HepG2 (cell line): ENCODE data around the gene GFAP. TPM values are rescaled to one million over a fixed set of nuclear protein-coding genes. Genes with fewer than 3 reads are reported as not detected.

Experiments used
- DNMT1 ChIP-seq: sonication (generic); formaldehyde crosslinking; IDR thresholded peaks from 2 replicates; pipeline ENCODE4 v1.5.1; 2020; ENCODE audit warnings: mild to moderate bottlenecking, missing genetic modification reagents
- FLYWCH1 ChIP-seq: sonication (generic); formaldehyde crosslinking; IDR thresholded peaks from 2 replicates; pipeline ENCODE4 v1.8.1; 2023; ENCODE audit warnings: mild to moderate bottlenecking, missing genetic modification reagents
- HDAC6 ChIP-seq: fragments of 200-600 bp; sonication (generic); IDR thresholded peaks from 2 replicates; pipeline ENCODE4 v1.7.0; 2017; ENCODE audit warnings: mild to moderate bottlenecking, antibody characterized with exemption, low read length, low read depth
- HOXA3 ChIP-seq: sonication (generic); formaldehyde crosslinking; IDR thresholded peaks from 2 replicates; pipeline ENCODE4 v1.5.0; 2020; ENCODE audit warnings: missing genetic modification reagents
- IKZF5 ChIP-seq: IDR thresholded peaks from 2 replicates; pipeline ENCODE4 v1.6.1; 2018; ENCODE audit warnings: missing genetic modification reagents, mild to moderate bottlenecking, missing compliant biosample characterization
- KLF13 ChIP-seq: sonication (generic); formaldehyde crosslinking; IDR thresholded peaks from 2 replicates; pipeline ENCODE4 v1.4.0; 2020; ENCODE audit warnings: mild to moderate bottlenecking, missing genetic modification reagents
- MED8 ChIP-seq: sonication (generic); formaldehyde crosslinking; IDR thresholded peaks from 2 replicates; pipeline ENCODE4 v1.8.1; 2023; ENCODE audit warnings: mild to moderate bottlenecking, missing genetic modification reagents; ENCODE audit not compliant: insufficient replicate concordance
- PPARG ChIP-seq: conservative IDR thresholded peaks from 2 replicates; pipeline ENCODE4 v1.6.1; 2016; ENCODE audit warnings: missing biosample characterization, missing genetic modification reagents
- PTBP1 ChIP-seq: fragments of 200-400 bp; formaldehyde crosslinking; IDR thresholded peaks from 2 replicates; pipeline ENCODE4 v1.6.1; 2018; ENCODE audit warnings: low read length, low read depth; ENCODE audit not compliant: poor library complexity, severe bottlenecking
- REPIN1 ChIP-seq: sonication (generic); formaldehyde crosslinking; IDR thresholded peaks from 2 replicates; pipeline ENCODE4 v1.8.0; 2022; ENCODE audit warnings: missing genetic modification reagents, low read depth, mild to moderate bottlenecking, borderline replicate concordance
- RFXAP ChIP-seq: sonication (generic); formaldehyde crosslinking; IDR thresholded peaks from 2 replicates; pipeline ENCODE4 v1.4.0; 2020; ENCODE audit warnings: missing genetic modification reagents, borderline replicate concordance
- RXRB ChIP-seq: IDR thresholded peaks from 2 replicates; pipeline ENCODE4 v1.6.1; 2016; ENCODE audit warnings: borderline replicate concordance, missing genetic modification reagents, missing compliant biosample characterization
- YEATS2 ChIP-seq: sonication (generic); formaldehyde crosslinking; IDR thresholded peaks from 2 replicates; pipeline ENCODE4 v1.4.0; 2020; ENCODE audit warnings: missing genetic modification reagents, borderline replicate concordance
- ZFX ChIP-seq: sonication (generic); formaldehyde crosslinking; IDR thresholded peaks from 2 replicates; pipeline ENCODE4 v1.4.0; 2020; ENCODE audit warnings: mild to moderate bottlenecking, low read depth, missing genetic modification reagents, moderate library complexity
- ZNF30 ChIP-seq: sonication (generic); formaldehyde crosslinking; IDR thresholded peaks from 2 replicates; pipeline ENCODE4 v1.5.0; 2020; ENCODE audit warnings: mild to moderate bottlenecking, missing genetic modification reagents
- ZNF335 ChIP-seq: sonication (generic); formaldehyde crosslinking; IDR thresholded peaks from 2 replicates; pipeline ENCODE4 v1.4.0; 2020; ENCODE audit warnings: missing genetic modification reagents
- ZNF430 ChIP-seq: sonication (generic); formaldehyde crosslinking; IDR thresholded peaks from 2 replicates; pipeline ENCODE4 v1.9.0; 2021; ENCODE audit warnings: mild to moderate bottlenecking, missing genetic modification reagents
- ZNF510 ChIP-seq: sonication (generic); formaldehyde crosslinking; IDR thresholded peaks from 2 replicates; pipeline ENCODE4 v1.4.0; 2020; ENCODE audit warnings: low read depth, mild to moderate bottlenecking, missing genetic modification reagents
- ZNF563 ChIP-seq: sonication (generic); formaldehyde crosslinking; IDR thresholded peaks from 2 replicates; pipeline ENCODE4 v1.8.0; 2022; ENCODE audit warnings: mild to moderate bottlenecking, moderate library complexity, missing genetic modification reagents
- ZNF724P ChIP-seq: sonication (generic); formaldehyde crosslinking; IDR thresholded peaks from 2 replicates; pipeline ENCODE4 v1.8.0; 2022; ENCODE audit warnings: missing genetic modification reagents, borderline replicate concordance
- polyA plus RNA-seq, 8 experiments: library from polyadenylated mRNA; depleted of rRNA in 3 of 8; stranded (reverse) in 7 of 8; unstranded in 1 of 8; fragments of >200 nt; fragmentation: Illumina TruSeq in 4 of 8; extraction: Trizol in 4 of 8; gene quantifications; 2 replicates each; pipeline versions ENCODE4 v1.2.1 to v1.2.3, GENCODE V29; 2011 to 2016; ENCODE audit warnings: low read depth in 4 of 8, missing spikeins in 1 of 8, mixed read lengths in 1 of 8; ENCODE audit not compliant: insufficient read depth in 1 of 8
- total RNA-seq, 5 experiments: library from RNA; depleted of rRNA; stranded (reverse); fragments of >200 nt; fragmentation: Illumina TruSeq; extraction: Trizol; gene quantifications; 2 replicates each; pipeline ENCODE4 v1.2.3, GENCODE V29; 2016; ENCODE audit warnings: low read depth in 1 of 5
- TF ChIP-seq, protein P1 (sequence below): sonication (generic); formaldehyde crosslinking; IDR thresholded peaks from 2 replicates; pipeline ENCODE4 v1.4.0; 2020; ENCODE audit warnings: mild to moderate bottlenecking, low read depth, missing genetic modification reagents
- TF ChIP-seq, protein P2 (sequence below): sonication (generic); formaldehyde crosslinking; IDR thresholded peaks from 2 replicates; pipeline ENCODE4 v1.8.0; 2022; ENCODE audit warnings: mild to moderate bottlenecking, missing genetic modification reagents, moderate library complexity
- TF ChIP-seq, protein P3 (sequence below): sonication (generic); formaldehyde crosslinking; conservative IDR thresholded peaks from 2 replicates; pipeline ENCODE4 v1.8.1; 2023; ENCODE audit warnings: missing genetic modification reagents
- TF ChIP-seq, protein P4 (sequence below): IDR thresholded peaks from 2 replicates; pipeline ENCODE4 v1.6.1; 2016; ENCODE audit warnings: low read depth, borderline replicate concordance

Gene GFAP
- total and polyA plus RNA-seq, 2 of the 13 experiments (the other 11 are each of a cell fraction or from before 2014, with no cell fraction given) = 0.11 to 0.29 TPM

- no peak for TF ChIP-seq ZNF430 (CRISPR knock-in tag)
- TF ChIP-seq, protein P1, sequence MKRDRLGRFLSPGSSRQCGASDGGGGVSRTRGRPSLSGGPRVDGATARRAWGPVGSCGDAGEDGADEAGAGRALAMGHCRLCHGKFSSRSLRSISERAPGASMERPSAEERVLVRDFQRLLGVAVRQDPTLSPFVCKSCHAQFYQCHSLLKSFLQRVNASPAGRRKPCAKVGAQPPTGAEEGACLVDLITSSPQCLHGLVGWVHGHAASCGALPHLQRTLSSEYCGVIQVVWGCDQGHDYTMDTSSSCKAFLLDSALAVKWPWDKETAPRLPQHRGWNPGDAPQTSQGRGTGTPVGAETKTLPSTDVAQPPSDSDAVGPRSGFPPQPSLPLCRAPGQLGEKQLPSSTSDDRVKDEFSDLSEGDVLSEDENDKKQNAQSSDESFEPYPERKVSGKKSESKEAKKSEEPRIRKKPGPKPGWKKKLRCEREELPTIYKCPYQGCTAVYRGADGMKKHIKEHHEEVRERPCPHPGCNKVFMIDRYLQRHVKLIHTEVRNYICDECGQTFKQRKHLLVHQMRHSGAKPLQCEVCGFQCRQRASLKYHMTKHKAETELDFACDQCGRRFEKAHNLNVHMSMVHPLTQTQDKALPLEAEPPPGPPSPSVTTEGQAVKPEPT (CRISPR knock-in tag) = peak; percentile 69; the same call in 1 of the 2 replicates
- peak; percentile 26; the same call in 1 of the 2 replicates for TF ChIP-seq RXRB (CRISPR knock-in tag)
- 0 out of 2 replicates have a peak, but pooled peaks have one; percentile 28 for TF ChIP-seq PPARG (CRISPR knock-in tag)
- 0 out of 2 replicates have a peak, but pooled peaks have one; percentile 49 for TF ChIP-seq KLF13 (CRISPR knock-in tag)
- TF ChIP-seq PTBP1 = peak; percentile 29
- TF ChIP-seq RFXAP = no peak
- TF ChIP-seq HDAC6 = no peak
- 0 out of 2 replicates have a peak, but pooled peaks have one; percentile 83 for TF ChIP-seq ZNF510 (CRISPR knock-in tag)
- TF ChIP-seq DNMT1 (CRISPR knock-in tag) = 0 out of 2 replicates have a peak, but pooled peaks have one; percentile 61
- peak; percentile 49; the same call in 1 of the 2 replicates for TF ChIP-seq ZFX
- no peak for TF ChIP-seq MED8 (CRISPR knock-in tag)
- TF ChIP-seq HOXA3 (CRISPR knock-in tag) = peak; percentile 40; the same call in 1 of the 2 replicates
- no peak for TF ChIP-seq ZNF30 (CRISPR knock-in tag)
- peak; percentile 89 for TF ChIP-seq ZNF335
- 0 out of 2 replicates have a peak, but pooled peaks have one; percentile 15 for TF ChIP-seq IKZF5 (CRISPR knock-in tag)
- TF ChIP-seq, protein P2, sequence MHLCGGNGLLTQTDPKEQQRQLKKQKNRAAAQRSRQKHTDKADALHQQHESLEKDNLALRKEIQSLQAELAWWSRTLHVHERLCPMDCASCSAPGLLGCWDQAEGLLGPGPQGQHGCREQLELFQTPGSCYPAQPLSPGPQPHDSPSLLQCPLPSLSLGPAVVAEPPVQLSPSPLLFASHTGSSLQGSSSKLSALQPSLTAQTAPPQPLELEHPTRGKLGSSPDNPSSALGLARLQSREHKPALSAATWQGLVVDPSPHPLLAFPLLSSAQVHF (CRISPR knock-in tag) = peak; percentile 67; the same call in 1 of the 2 replicates
- no peak for TF ChIP-seq YEATS2
- no peak for TF ChIP-seq FLYWCH1 (CRISPR knock-in tag)
- TF ChIP-seq ZNF563 (CRISPR knock-in tag) = 0 out of 2 replicates have a peak, but pooled peaks have one; percentile 36
- TF ChIP-seq, protein P3, sequence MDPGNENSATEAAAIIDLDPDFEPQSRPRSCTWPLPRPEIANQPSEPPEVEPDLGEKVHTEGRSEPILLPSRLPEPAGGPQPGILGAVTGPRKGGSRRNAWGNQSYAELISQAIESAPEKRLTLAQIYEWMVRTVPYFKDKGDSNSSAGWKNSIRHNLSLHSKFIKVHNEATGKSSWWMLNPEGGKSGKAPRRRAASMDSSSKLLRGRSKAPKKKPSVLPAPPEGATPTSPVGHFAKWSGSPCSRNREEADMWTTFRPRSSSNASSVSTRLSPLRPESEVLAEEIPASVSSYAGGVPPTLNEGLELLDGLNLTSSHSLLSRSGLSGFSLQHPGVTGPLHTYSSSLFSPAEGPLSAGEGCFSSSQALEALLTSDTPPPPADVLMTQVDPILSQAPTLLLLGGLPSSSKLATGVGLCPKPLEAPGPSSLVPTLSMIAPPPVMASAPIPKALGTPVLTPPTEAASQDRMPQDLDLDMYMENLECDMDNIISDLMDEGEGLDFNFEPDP (CRISPR knock-in tag) = no peak
- TF ChIP-seq, protein P4, sequence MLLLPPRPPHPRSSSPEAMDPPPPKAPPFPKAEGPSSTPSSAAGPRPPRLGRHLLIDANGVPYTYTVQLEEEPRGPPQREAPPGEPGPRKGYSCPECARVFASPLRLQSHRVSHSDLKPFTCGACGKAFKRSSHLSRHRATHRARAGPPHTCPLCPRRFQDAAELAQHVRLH (CRISPR knock-in tag) = no peak
- TF ChIP-seq REPIN1 (CRISPR knock-in tag) = no peak
- TF ChIP-seq ZNF724P (CRISPR knock-in tag) = no peak
Observed at GRCh38 chr17:44911133-44912001, 3.9 kb downstream of the GFAP start (continued).
